Astrocyte of the hippocampus (primary cell): ENCODE results near the gene GAD2.

Experiments used
- DNase-seq: peaks from one replicate; pipeline ENCODE4 v3.0.0; 2011; ENCODE audit warnings: low read depth, low spot score

GAD2 gene

DNA sequence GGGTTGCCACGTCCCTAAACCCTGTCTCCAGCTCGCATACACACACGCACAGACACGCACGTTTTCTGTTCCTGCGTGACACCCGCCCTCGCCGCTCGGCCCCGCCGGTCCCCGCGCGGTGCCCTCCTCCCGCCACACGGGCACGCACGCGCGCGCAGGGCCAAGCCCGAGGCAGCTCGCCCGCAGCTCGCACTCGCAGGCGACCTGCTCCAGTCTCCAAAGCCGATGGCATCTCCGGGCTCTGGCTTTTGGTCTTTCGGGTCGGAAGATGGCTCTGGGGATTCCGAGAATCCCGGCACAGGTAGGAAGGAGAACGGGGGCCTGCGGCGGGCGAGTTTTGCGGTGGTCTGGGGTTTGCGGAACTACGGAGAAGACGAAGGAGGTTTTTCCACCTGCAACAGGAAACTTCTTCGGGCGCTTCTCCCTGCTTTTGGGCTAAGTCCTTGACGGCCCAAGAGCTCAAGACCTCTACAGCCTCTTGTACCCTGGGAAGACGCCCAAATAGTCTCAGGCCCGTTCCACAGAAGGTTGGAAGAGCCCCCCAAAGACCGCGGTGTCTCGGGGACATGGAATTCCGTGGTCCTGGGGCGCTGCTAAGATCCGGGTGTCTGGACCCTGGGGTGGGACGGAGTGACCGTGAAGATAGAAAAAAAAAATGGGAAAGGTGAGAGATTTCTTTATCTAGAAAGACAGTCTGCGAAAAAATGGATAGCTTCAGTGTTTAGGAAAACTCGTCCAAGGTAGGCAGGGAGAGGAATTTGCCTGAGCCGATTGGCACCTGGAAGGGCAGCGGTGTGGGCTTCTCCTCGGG lies at the start of gene GAD2:
TSS of gene GAD2 (plus strand) at position 190 of the 811 bp plus-strand sequence. CDS start at position 226, 36 bp downstream.
- peak; percentile 10 for DNase-seq

DNA sequence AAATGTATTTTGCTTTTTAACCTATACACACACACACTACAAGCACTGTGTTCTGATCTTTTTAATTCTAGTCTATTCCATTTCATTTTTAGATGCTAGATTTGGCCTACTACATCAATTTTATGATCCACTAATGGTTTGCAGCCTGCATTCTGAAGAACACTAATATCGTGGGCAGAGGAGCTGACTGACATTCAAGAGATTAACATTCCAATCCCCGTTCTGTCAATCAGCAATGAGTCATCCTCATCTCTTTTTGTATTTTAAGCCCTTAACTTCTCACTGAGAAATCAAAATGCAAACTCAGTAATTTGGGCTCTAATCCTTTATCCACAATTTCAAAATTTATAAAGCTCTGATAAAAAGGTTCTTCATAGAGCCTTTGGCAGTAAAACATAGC lies 47.1 kb upstream of the GAD2 start:
- DNase-seq, result peak; percentile 18

DNA sequence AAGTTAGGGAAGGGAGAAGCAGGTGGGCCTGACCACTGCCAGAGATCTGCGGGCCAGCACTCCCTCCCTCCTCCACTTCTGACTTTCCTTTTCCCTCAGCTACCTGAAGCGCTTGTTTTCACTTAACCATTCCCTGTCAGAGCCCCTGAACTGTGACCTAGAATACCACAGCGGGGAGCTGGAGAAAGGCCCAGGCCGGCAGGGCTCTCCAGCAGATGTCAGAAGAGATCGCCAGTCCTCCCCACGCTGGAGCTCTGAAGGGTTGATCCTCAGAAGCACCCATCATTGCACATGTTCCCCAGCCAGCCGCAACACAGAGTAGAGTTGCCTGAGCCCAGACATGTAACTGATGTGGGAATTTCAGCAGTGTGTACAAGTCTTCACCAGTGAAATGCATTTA lies 44.4 kb upstream of the GAD2 start:
- DNase-seq, result peak; percentile 2

DNA sequence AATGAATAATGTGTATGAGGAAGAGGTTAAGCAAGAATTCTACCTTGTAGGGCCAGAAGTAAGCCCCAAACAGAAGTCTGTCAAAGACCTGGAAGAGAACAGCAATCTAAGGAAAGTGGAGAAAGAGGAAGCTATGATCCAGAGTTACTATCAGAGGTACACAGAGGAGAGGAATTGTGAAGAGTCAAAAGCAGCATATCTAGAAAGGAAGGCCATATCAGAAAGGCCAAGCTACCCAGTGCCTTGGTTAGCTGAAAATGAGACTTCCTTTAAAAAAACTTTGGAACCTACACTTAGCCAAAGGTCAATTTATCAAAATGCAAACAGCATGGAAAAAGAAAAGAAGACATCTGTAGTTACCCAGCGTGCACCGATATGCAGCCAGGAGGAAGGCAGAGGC lies 42.7 kb upstream of the GAD2 start:
- DNase-seq, result no peak

DNA sequence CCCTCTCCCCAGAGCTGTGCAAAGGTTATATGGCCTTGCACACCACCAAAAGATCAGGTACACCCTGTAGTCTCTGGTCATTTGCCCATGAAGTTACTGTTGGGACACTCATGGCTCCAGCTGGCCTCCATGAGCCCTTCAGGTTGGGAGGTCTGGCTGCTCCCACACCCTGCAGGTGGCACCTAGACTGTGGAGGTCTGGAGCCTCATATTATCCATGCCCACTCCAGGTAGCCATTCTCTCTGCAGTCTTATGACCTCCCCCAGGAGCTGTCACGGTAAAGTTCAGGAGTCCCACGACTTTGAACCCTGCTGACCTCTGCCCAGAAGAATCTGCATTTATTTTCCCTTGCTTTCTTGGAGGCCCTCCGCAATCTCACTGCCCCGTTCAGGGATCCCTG lies 39.2 kb upstream of the GAD2 start:
- DNase-seq, result no peak

DNA sequence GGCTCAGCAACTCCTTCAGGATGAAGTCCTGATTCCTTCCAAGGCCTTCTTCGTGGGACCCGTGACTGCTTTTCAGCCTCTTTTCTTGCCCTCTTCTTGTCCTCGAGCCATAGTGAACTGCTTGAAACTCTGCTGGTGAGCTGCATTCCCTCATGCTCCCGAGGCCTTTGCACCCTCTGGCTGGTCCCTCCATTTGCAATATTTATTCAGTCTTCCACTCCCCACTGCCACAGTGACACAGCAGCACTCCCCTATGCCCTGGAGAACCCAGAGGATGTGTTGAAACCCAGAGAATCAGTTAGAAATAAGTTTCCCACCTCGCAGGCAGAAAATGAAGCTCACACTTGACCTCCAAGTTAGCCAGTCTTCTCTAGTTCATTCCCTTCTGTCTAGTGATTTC lies 22.3 kb upstream of the GAD2 start:
- DNase-seq, result no peak

DNA sequence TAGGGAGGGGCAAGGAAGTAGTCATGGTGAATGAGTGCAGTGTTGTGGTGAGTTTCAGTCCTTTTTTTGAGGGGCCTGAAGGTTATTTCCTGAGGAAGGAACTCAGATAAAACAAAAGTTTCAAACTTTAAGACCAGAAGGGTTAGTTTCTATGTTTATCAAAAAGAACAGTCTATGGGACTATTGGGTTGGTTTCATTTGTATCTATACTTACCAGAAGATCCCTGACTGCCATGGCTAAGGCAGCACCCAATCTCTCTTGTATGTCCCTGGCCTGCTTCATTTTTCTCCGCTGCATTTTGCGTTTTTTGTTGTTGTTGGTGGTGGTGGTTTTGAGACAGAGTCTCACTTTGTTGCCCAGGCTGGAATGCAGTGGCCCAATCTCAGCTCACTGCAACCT lies 19.3 kb upstream of the GAD2 start:
- no peak for DNase-seq

DNA sequence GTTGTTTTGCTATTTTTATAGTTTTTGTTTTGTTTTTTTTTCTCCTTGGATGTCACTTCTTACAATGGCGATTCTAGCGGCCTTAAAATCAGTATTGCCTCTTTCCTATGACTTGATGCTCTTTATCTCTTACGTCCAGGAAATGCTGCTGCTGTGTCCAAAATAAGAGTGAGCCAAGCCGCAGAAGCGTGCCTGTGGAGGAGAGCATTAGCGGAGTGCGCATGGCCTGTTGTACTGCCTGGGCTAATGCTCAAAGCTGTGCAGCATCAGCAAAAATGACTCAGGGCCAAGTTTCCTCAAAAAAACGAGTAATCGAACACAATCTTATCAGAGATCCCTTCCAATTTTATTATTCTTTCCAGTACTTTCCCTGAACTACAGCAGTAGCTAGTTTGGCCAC lies 18.5 kb upstream of the GAD2 start:
- DNase-seq, result no peak

DNA sequence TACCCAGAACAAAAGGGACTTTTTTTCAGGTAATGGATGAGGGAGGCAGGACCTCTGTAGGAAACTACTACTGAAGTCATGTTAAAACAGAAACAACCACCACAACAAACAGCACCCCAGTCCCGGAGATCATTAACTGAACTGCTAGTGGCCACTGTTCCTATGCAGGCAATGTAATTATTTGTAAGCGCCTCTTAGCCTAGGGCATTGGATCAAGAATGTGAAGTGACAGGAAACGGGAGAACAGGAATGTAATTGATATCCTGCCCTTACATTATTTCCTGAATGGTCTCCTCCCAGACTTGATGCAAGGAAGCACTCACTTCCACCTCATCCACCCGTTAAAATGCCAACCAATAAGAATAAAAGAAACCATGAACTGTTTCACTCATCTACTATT lies 16.7 kb upstream of the GAD2 start:
- no peak for DNase-seq

DNA sequence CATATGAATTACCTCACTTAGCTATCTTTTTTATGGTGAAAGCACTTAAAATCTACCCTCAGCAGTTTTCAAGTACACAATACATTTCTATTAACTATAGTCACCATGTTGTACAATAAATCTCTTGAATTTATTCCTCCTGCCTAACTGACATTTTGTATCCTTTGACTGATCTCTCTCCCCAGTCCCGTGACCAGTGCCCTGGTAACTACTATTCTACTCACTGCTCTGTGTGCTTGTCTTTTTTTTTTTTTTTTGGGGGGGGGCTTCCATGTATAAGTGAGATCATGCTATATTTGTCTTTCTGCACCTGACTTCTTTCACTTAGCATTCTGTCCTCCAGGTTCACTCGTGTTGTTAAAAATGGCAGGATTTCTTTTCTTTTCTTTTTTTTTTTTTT lies 11.4 kb upstream of the GAD2 start:
- DNase-seq, result no peak

DNA sequence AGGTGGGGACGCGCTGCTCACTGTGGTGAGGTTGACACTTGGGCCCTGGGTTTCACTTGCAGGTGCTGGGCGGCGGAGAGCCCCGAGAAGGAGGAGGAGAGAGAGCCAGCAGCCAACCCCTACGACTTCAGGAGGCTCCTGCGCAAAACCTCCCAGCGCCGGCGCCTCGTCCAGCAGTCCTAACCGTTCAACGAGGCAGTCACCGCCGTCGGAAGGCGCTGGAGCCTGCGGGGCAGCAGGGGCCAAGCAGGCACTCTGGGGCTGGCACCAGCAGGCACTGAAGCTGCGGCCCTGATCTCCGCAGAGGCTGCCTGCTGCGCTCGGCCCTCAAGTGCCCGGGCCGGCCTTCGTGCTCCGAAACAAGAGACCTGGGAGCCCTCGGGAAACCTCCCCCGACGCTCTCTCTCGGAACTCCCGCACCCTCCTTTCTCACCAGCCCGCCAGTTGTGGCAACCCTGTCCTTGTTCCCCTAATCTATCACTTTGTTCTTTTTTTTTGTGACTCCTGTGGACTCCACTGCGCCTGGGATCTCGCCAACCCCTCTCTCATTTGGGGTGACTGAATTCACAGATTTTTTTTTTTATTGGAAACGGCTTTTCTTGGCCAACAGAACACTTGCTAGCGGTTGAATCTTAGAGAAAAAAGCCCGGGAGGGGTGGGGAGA lies 4.7 kb upstream of the GAD2 start:
- peak; percentile 9 for DNase-seq

DNA sequence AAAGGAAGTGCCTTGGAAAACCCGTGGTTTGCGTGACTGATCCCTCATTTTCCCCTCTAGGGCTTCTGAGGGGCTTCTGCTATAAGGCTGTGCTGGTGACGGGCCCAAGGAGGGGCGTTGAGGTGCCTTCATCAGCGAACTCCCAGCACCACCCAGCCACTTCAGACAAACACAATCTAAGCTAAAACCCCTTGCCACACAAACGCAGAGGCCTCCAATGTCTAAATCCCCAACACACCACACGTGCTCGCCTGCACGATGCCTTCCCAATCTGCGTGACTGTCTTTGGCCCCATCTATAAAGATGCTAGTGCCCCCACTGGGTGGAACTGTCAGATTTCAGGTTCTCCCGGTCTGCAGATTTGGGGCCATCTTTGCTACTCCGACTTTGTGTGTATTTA lies 4.1 kb upstream of the GAD2 start:
- no peak for DNase-seq

DNA sequence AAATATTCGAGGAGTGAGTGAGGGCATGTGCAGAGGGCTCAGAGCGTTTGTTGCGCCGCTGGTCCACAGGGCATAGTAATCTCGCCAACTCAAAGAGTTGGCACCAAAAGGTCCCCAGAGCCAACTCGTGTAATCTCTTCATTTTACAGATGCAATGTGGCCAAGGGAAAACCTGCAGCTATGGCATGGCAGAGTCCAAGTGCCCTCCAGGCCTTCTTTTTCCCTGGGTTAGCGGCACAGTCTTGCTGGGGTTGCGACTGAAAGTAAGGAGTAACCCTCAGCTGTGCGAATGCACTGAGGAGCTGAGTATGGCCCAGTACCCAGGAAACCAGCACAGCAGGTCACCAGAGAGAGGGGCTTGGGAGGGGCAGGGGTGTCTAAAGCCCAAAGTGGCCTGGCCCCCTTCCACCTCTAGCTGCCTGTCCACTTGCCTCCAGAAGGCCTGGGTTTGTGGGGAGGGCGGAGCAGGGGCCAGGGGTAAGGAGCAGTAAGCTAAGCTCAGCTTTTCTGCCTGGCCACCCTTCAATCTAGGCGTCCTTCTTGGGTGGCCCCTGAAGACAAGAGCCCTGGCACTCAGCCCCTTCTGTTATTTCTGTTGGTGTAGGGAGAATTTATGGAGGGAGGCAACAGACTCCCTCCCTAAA lies 3.3 kb upstream of the GAD2 start:
- DNase-seq, result no peak

DNA sequence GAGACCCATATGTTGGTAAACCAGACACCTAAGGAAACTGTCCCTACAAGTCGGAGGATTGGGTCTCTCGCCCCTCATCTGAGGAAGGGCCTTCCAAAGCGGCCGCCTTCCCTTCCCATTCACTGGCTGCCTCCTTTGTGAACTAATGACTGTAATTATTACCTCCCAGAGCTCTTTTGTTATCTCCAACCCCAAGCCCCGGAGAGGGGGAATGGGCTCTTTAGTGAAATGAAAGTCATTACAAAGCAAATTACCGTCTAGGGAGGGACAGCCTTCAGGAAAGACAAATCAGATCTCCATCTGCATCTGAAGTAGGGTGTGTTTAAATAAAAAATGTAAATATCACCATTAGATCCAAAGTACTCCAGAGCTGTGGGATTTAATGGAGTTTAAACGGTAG lies 2.6 kb upstream of the GAD2 start:
- DNase-seq, result no peak

DNA sequence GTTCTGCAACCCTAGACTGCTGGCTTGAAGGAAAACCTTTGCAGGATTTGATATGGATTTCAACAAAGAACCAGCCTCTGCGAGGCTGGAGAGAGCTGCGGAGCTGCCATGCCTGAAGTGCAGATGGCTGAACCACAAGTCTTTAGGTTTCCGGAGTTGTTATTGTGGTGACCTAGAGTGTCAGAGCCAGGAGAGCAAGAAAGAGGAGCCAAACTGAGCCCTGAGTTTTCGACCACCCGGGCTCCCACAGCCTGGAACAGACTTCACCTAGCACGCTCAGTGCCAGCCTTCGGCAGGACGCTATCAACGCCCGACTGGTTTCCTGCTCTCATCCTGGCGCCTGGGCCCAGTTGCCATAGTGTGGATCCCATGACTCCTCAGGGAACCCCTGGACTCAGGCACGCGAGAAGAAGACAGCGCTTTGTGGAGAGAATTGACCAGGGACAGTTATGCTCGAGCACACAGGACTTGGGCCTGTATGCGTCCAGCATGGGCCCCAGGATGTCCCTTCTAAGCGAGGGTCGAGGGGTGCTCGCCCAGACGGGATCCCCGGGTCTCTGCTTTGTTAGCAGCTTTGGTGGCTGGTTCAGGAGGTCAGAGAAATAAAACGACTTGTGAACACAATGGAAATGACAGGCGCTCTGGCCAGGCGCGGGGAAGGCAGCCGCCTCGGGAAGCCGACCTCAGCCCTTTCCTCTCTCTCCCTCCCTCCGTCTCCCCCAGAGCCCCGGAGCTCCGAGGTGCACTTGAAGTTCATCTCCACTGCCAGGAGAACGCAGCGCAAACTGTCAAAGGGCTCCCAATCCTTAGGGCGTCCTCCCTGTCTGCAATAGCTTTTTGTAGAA lies 1.8 kb upstream of the GAD2 start:
- DNase-seq, result peak; percentile 1

DNA sequence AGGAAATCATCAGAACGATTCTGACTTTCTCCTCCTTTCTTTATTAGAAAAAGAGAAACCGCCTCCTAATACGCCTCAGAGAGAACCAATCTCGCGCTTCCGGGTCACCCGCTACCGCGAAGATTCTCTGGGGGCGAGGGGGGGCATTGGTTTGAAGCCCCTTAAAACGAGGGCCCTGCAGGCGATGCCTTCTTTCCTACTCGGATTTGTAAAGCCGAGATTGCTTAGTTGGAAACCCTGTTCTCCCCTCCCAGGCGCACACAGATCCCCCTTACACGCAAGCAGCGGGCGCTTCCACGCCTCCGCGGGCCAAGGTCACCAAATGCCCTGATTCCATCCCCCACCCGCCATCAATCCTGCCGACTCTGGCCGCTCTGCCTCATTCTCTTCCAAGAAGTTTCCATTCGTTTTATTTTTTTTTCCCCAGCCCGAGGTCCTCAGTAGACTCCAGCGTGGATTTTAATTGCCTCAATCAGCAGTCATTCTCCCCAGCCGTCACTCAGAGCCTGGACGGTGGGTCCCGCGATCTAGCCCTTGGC lies 1.1 kb upstream of the GAD2 start:
- DNase-seq, result peak; percentile 6

DNA sequence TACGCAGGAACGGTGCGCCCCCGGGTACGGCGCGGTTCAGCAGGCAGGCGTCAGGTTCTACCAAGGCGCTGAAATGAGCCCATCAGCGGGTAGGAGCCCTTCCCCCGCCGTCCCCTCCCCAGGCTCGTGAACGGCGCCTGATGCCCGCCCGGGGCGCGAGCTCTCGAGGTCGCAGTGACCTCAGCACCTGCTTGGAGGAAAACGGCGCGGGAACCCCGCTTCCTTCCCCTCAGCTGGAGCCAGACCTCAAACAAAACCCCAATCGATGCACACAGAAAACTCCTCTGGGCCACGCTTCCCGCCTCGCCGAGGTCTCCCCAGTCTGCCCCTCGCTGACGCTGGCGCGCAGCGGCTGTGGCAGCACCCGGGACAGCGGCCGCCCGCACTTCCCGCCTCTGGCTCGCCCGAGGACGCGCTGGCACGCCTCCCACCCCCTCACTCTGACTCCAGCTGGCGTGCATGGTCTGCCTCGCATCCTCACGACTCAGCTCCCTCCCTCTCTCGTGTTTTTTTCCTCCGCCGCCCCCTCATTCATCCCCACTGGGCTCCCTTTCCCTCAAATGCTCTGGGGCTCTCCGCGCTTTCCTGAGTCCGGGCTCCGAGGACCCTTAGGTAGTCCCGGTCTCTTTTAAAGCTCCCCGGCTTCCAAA lies 514 bp upstream of the GAD2 start:
- DNase-seq, result peak; percentile 85

DNA sequence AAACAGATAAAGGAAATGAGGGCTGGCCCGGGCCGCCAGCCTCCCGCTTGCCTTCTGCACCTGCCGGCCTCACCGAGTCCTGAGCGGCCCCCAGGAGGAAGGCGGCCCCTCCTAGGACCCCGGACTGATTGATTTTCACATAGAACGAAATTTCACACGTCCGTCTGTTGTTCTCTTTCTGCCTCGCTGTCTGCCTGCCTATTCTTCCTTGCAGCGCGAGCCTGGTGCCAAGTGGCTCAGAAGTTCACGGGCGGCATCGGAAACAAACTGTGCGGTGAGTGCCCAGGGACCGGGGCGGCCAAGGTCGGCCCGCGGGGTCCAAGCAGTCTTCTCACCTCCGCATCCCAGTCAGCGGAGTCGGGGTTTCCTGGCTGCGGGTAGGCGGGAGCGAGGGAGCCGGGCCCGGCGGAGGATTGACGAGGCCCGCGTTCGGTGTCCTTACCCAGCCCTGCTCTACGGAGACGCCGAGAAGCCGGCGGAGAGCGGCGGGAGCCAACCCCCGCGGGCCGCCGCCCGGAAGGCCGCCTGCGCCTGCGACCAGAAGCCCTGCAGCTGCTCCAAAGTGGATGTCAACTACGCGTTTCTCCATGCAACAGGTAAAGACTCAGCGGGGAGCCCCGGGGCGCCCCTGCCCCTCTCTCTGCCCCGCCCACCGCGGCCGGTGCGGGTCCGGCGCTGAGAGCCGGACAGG lies 967 bp downstream of the GAD2 start:
- peak; percentile 30 for DNase-seq

DNA sequence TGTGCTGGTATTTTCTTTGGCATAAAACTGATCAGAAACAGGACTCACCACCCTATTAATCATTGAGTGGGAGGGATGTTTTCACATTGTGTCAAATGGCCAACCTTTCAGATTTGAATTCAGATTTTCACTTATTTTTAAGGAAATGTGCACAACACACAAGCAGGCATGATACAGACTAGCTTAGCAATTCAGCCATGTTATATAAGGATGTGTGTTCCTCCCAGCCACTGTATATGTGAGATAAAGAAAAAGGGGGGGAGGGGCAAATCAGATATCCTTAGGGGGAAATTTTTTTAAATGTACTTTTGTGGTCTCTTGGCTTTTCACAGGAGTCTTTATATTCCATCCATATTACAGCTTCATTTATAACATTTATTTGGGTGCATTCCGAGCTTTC lies 3.1 kb downstream of the GAD2 start:
- DNase-seq, result peak; percentile 5

DNA sequence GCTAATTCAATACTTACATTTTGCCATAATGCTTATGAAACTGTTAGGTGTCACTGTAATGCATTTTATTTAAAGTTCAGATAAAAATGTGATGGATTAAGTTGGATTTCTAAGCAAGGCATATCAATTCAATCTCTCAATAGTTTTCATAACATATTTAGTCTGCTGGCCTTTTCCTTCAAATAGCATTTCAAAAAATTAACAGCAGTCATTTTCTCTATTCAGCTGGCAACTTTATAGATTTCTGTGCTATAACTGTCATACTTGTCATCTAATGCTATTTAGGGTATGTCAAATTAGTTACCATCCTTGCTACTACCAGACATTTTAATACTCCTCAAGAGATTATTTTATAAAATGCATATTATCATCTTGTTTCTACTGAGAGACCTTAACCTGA lies 4.3 kb downstream of the GAD2 start:
- DNase-seq, result no peak

DNA sequence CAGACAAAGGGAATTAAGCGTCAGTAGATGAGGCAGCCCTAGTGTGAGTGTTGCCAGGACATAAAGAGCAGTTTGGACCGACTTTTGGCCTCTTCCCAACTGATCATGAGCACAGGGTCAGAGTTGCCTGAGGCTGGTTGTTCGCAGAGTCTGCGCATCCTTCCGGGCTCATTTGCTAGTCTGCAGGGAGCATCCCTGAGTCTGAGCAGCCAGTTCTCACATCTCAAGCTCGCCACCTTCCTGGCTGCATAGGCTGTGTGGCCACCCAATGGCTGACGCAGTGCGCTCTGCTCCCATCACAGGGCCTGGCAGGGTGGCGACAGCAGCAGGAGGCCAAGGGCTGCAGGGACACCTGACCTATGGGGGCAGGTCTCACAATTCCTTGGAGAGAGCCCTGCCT lies 5.0 kb downstream of the GAD2 start:
- no peak for DNase-seq
